ENCODE data around the gene PEDS1.
"Not testable (repeated sequence)": the region's sequence is repeated elsewhere in the genome, so short reads cannot be mapped to it uniquely, and the experiment has no call there.

The PEDS1 gene

DNA sequence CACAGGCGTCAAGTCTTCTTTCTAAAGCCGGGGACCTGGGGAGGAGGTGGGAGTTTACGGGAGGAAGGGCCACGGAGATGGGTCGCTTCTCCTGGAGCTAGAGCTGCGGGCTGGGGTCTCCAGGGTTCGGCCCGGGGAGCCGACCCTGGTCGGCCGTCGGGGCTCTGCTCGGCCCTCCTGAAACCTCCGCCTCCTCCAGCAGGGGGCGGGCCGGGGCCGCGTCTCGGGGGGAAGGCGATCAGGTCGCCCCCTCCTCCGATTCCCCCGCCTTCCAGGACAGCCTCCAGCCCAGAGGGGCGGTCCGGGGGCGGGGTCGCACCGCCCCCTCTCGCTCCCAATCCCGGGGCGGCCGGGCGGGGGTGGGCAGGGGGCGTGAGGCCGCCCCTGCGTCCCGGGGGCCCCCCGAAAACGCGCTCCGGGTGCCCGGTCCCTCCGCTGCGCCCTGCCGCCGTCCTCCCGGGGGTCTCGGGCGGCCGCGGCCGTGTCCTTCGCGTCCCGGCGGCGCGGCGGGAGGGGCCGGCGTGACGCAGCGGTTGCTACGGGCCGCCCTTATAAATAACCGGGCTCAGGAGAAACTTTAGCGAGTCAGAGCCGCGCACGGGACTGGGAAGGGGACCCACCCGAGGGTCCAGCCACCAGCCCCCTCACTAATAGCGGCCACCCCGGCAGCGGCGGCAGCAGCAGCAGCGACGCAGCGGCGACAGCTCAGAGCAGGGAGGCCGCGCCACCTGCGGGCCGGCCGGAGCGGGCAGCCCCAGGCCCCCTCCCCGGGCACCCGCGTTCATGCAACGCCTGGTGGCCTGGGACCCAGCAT, 36.9 kb upstream of the PEDS1 start, which contains the start of gene CEBPB:
TSS of gene CEBPB (plus strand) at position 580 of the 814 bp plus-strand sequence. CDS start at position 784, 204 bp downstream.
- DNase-seq (ENCODE audit: low read depth in 2 of 2) = peak; percentile 78 to 85

DNA sequence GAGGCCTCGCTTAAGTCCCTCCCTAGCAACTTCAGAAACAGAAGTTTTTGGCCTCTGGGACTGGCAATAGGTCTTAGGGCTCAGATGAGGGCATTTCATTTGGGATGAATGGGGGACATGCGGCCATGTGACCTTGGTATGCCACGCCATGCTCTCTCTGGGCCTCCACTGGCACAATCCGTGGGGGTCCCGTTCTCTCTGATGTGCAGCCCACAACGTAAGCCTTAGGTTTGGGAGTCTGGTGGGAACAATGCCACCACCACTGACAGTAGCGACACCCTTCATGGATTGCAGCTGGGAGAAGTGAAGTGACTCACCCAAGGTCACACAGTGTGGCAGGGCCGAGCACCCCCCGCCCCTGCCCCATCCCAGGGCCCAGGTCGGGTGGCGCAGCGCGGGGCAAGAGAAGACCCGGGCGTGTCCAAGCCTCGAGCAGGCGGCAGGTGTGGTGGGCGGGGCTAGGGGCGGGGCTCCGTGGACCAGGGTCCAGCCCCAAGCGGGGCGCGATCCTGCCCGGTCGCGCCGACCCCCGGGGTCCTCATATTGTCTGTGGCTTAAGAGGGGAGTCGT, 36.2 kb upstream of the PEDS1 start:
- DNase-seq (ENCODE audit: low read depth in 2 of 2) = no peak

DNA sequence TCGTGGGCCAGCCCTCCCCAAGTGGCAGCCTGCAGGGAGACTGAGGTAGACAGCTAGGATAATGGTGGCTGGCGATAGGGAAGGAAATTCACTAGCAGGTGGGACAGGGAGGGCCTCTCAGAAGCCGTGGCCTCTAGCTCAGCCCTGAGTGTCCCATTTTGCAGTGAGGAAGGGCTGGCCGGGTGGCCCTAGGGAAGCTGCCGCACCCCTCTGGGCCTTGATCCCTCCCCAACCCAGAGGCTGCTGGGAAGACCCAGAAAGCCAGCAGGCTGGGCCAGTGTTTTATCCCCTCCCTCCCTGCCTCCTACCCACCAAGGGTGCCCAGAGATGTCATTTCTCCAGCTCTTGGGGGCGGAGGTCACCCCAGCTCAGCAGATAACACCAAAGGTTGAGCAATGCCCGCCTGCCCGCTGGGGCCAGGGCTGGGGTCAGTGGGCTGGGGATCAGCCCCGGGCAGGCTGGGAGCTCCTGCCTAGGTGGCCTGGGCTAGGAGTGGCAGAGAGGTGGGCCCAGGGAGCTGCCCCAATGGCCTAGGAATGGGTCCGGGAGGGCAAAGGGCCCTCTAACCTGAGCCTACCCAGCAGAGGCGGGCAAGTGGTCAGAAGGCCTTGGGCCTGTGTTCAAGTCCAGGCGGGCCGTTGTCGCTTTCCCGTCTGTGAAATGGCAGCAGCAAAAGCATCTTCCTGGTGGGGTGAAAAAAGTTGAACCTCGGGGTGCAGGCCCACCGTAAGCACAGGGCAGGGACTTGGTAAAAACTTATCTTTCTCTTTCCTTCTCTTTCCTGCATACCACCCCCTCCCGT, 35.6 kb upstream of the PEDS1 start:
- DNase-seq (ENCODE audit: low read depth in 2 of 2) = no peak

DNA sequence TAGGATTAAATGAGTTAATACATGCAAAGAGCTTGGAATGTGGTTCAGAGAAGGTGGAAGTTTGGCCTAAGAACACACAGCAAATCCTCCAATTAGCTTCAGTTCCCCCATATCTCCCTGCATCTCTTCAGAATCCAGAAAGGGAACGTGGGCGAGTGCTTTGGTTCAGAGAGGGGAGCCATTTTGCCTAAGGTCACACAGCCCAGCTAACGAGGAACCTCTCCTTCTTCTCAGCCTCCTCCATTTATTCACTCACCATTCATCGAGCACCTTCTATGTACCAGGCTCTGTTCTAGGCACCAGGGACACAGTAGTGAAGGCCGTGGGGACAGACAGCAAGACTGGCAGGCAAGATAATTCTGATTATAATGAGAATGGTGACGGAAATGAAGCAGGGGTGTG, 34.8 kb upstream of the PEDS1 start:
- no peak for DNase-seq (ENCODE audit: low read depth in 2 of 2)

DNA sequence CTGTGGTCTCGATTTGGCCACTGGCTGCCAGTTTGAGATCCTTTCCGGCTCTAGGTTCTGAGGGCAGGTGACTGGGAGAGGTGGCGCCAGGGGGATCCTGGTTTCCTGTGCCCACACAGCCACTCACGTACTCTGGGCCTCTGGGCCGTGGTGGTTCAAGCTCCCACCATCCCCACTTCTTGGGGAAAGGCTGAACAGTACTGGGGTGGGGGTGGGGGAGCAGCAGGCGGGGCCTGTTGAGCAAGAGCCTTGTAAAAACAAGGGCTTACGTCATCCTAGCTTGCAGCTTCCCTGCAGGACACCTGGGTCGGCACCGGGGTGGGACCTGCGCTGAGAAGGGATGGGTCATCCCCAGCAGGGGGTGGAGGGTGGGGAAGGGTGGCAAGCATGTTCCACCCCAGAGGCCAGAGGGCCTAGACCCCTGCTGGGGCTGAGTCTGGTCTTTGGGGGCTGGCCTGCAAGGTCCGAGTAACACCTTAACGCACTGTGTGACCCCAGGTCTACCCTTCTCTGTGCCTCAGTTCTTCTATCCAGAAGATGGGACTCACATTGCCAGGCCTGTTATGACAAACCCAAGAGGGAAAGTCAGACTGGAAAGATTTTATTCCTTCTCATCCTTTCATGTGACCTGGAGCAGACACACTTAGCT, 34.0 kb upstream of the PEDS1 start:
- DNase-seq (ENCODE audit: low read depth in 2 of 2) = no peak

DNA sequence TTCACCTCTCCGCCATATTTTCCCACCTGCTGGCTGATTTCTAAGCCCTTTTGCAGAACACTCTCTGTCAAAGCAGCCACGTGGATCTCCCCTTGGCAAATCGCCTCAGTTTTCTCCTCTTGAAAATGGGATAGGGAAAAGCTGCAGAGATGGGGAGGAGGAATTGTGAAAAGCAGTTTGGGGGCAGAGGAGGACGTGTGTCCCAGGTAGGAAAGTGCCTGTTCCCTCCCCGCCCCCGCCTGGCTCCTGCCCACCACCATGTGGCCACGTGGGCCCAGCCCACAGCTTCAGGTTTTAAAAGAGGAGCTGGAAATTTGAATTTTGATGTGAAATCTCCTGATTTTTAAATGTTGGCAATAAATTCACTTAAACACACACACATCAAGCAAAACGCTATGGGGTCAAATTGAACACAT, 33.5 kb upstream of the PEDS1 start:
- DNase-seq (ENCODE audit: low read depth in 2 of 2) = no peak

DNA sequence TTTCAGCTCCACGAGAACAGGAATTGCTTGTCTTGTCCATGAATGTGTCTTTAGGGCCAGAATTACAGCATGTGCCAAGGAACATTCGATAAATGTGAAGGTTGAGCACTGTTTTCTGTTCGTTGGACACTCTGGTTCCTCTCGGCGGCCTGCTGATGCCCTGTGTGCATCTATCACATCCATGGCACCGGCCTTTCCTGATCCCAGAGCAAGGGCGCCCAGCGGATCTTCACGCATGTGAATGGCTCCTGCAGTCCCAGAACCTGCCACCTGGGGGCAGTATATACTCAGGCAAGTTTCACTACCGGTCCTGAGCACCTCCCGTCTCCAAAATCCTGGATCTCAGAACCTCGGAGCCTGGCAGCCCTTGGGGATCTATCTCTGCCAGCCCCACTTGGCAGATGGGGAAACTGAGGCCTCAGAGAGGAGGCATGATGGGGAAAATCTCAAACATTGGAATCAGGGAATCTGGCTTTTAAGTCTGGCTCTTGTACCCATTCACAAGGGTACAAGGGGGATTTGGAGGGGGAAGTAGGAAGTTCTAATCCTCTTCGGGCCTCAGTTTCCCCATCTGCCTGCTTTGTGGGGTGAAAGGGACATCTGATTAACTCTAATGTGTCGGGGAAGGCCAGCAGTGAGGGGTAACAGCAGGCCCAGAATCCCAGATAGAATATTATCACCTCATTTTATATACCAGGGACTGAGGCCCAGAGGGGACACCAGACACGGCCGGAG, 32.8 kb upstream of the PEDS1 start:
- DNase-seq (ENCODE audit: low read depth in 2 of 2) = peak; percentile 79 to 96

DNA sequence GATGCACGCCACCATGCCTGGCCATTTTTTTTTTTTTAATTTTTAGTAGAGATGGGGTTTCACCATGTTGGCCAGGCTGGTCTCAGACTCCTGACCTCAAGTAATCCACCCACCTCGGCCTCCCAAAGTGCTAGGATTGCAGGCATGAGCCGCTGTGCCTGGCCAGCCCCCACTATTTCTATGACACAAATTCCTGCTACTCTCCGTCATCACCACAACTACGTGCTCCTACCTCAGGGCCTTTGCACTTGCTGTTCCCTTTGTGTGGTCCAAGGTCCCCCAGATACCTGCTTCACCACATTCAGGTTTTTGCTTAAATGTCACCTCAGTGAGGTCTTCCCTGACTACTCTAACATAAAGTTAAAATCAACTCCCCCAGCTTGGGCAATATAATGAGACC, 31.9 kb upstream of the PEDS1 start:
- DNase-seq (ENCODE audit: low read depth in 2 of 2) = no peak

DNA sequence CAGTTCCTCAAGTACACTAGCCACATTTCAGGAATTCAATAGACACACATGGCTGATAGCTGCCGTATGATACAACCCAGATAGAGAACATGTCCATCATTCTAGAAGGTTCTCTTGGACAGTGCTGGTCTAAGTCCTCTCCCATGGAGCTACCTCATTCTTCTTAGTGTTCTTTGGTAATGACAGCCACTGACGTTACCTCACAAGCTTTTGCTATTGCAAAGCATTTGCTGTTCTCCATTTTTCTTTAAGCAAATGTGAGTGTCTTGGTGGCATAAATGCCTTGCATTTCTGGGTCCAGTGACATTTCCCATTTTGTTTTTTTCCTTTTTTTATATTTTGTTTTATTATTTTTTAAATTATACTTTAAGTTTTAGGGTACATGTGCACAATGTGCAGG, 28.8 kb upstream of the PEDS1 start:
- no peak for DNase-seq (ENCODE audit: low read depth in 2 of 2)

DNA sequence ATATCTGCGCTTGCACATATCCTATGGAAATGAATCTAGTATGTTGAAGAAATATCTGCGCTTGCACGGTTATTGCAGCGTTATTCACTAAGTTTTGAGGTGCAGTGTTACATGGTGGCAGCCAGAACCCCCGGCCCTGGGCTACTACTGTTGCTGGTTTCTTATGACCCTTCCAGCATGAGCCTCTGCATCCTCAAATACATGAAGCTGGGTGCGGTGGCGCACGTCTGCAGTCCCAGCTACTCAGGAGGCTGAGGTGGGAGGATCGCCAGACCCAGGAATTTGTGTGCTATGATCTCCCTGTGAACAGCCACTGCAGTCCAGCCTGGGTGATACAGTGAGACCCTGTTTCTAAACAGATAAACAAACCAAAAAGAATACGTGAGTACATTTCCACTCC, 27.8 kb upstream of the PEDS1 start:
- no peak for DNase-seq (ENCODE audit: low read depth in 2 of 2)

DNA sequence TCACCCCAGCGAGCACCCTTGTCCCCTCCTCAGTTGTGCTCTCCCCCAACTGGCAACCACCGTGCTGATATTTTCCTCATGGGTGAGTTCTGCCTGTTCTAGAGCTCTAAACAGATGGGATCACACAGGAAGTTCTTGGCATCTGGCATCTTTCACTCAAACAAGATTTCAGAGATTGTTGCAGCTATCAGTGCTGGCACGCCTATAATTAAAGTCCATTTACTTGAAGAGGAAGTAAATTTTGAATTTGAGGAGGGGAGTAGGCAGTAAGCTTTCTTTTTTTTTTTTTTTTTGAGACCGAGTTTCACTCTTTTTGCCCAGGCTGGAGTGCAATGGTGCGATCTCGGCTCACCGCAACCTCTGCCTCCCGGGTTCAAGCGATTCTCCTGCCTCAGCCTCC, 25.1 kb upstream of the PEDS1 start:
- not testable (repeated sequence) for DNase-seq (ENCODE audit: low read depth in 2 of 2)

DNA sequence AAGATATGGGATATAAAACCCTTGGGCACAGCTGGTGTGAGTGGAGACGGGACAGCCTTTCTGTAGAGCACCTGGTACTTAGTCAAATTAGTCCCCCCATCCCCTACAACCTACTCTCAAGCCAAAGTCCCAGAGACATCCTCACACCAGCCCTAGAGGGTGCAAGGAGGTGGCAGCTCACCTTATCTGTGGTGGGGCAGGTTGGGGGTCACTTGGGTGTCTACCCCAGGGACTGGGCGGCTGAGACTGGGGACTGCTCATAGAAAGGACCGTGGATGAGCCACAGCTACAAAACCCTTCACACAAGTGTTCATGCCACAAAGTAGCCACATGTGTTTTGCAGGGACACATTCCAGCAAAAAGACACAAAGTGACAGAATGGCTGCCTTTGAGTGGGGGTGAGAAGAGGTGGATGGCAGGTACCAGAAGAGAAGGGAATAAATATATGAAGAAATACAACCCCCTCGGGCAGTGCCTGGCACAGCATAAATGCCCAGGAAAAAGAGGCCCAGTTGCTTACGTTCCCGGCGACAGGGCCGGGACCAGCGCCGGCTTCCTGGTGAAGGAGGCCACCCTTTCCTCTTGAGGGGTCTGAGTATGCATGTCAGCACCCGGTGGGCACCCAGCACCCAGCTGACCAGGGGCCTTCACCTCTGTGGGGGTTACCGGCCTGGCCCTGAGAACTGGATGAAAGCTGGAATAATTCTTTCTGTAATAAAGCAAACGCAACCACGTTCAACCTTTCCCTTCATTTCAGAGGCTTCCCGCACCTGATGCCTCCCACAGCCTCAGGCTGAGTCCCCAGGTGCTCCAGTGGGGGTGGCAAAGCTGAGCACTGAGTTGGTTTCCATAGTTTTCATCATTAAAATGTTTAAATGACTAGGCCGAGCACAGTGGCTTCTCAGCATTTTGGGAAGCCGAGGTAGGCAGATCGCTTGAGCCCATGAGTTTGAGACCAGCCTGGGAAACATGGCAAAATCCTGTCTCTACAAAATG, 22.7 kb upstream of the PEDS1 start:
- no peak for DNase-seq (ENCODE audit: low read depth in 2 of 2)

DNA sequence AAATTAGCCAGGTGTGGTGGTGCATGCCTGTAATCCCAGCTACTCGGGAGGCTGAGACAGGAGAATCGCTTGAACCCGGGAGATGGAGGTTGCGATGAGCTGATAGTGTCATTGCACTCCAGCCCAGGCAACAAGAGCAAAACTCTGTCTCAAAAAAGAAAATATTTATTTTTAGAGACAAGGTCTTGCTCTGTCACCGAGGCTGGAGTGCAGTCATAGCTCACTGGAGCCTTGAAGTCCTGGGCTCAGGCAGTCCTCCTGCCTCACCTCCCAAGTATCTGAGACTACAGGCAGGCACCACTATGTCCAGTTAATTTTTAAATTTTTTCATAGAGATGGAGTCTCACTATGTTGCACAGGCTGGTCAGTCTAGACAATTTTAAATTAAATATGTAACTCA, 20.9 kb upstream of the PEDS1 start:
- no peak for DNase-seq (ENCODE audit: low read depth in 2 of 2)

DNA sequence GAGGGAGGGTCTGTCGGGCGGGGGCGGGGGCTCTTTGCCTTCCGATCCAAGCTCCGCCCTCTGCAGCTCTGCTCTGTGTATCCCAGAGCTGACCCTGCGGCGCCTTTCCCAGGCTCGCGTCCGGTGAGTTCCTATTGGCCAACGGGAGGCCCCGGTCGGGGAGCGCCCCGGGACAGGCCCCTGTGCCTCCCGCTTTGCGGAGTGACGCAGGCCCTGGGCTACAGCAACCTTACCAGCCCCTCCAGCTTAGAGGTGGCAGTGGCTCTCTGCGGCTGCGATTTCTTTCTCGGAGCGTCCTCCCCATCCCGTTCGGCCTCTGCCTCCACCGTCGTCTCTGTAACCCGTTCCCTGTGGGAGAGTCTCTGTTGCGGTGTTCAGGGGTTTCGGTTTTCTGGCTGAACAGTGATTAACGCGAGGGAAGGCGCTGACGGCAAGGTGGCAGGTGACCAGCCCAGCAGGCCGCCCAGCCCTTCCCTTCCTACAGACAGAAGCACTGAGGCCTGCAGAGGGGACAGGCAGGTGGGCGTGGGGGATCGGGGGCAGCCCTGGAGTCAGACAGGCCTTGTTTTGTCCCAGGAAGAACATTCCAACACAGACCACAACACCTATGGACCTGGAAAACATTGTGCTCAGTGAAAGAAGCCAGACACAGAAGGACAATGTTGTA, 19.0 kb upstream of the PEDS1 start:
- no peak for DNase-seq (ENCODE audit: low read depth in 2 of 2)

DNA sequence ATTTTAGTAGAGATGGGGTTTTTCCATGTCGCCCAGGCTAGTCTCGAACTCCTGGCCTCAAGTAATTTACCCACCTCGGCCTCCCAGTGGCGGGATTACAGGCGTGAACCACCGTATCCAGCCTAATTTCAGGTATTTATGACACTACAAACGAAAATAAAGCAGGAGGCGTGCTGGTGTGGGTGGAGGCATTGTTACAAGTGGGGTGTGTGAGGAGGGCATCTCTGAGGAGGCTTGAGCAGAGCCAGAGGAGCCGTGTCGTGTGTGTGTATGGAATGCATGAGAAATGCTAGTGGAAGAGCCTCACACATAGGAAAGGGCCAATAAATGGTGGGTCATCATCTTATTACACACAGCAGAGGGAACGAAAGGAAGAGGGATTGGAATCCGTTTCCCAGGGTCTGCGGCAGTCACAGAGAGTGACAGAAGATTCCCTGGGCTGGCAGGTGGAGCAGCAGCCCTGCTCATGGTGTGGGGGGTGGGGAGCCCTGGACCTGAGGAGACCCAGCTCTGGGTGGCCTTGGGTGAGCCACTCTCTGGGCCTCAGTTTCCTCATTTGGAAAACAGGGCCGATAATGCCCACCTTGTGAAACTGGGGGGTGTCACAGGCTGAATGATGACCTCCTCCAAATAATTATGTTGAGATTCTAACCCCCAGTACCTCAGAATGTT, 17.2 kb upstream of the PEDS1 start:
- DNase-seq (ENCODE audit: low read depth in 2 of 2) = no peak

DNA sequence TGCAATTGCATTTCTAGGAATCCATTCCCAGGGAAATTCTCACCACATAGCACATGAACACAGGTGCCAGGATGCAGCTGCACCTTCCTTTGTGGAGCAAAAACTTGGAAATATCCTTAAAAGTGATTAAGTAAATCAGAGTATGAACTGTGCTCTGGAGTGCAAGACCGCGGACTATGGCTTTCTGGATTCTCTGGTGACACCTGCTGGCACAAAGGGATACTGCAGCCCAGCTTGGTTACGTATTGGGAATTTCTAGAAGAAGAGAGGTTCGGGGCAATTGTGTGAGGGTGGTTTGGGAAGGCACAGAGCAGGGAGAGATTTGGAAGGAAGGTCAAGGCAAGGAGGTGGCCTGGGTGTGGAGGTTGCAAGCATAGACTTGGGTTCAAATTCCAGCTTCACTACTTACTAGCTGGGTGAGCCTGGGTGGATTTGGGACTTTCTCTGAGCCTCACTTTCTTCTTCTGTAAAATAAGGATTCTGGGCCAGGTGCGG, 15.9 kb upstream of the PEDS1 start:
- peak; percentile 49 to 75 for DNase-seq (ENCODE audit: low read depth in 2 of 2)

DNA sequence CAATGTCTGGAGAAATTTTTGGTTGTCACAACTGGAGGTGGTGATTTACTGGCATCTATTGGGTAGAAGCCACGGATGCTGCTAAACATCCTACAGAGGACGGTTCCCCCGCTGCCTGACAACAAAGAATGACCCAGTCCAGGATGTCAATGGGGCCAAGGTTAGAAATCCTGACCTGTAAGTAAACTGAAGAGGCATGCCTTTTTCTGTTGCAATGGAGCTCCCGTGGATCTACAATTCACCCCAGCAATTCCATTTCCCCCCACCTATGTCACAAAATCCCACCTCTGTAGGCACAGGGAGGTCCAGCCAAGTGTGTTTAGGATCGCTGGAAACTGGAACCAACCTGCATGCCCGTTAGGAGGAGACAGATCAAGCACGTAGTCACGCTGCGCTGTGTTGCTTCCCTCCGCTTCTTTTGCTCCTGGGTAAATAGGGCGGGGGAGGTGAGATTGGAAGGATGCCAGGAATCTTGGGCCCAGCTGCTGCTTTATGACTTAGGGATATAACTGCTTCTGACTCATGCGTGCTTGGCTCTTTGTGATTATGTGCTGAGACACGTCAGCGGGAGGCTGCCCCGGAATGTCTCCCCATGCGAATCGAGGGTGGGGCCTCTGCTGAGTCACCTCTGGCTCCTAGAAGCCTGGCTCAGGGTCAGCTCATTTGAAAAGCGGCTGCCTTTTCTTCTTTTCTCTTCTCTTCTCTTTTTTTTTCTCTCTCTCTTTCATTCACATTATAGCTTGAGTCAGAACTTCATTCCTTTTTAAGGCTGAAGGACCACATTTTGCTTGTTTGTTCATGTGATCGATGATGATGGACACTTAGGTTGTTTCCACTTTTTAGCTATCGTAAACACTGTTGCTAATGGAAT, 12.4 kb upstream of the PEDS1 start:
- peak; percentile 63 to 82 for DNase-seq (ENCODE audit: low read depth in 2 of 2)

Data from stimulated activated CD8-positive, alpha-beta memory T cell treated with anti-CD3 and anti-CD28 coated beads, Interleukin-2, amount 100 ng/mL, for 48 hours (primary cell).